Measurements from ENCODE around the gene GRIP2. TPM values are rescaled to one million over a fixed set of nuclear protein-coding genes. Genes with fewer than 3 reads are reported as not detected.

GRIP2 gene
- total and polyA plus RNA-seq, 2 donors (not counting 1 experiment from before 2014, with no cell fraction given), result under 0.01 to 0.87 TPM

DNA sequence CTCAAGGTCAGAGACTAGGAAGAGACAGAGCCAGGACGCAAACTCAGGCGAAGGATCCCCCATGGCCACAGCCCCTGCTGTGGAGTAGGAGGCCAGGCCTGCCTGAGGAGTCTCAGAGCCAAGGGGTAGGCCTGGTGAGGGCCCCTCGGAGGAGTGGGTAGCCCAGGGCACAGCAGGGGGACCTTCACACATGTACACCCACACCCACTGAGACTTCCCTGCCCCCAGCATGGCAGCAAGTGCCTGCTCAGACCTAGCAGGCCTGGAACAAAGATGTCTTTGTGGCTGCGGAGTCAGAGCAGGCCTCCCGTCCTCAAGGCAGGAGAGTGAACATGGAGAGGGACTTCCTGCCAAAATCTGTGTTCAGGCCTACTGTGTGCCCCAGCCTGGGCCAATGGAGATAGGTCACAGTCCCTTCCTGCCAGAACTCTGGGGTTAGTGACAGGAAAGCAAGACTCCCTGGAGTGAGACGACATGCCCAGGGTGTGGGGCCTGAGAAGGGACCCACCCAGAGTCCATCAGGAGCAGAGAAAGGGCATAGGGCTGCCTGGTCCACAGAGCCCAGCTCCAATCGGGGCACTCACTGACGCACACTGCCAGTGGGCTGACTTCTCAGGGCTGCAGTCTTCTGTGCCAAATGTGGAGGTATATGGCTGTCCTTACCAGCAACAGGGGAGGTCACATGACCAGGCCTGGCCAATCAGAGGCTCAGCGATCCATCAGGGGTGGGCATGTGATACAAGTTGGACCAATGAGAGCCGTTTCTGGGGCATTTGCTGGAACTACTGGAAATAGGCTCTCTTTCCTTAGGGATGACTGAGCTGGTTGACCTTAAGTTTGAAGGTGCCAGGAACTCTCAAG is 2.3 kb downstream of the GRIP2 start:
- H3K4me1 ChIP-seq (ENCODE audit: control insufficient read depth, extremely low read depth, insufficient read depth, low read length), result no peaks in the 10 kb centered on the region
- no peak overlapping the region for H3K9ac ChIP-seq (ENCODE audit: insufficient read depth, low read length)
- H3K9me3 ChIP-seq (ENCODE audit: control insufficient read depth, insufficient read depth, low read depth, low read length), result no peaks in the 10 kb centered on the region
- H4K20me1 ChIP-seq (ENCODE audit: control insufficient read depth, extremely low read depth, insufficient read depth, low read length), result no peaks in the 10 kb centered on the region
- no peak overlapping the region for H3K4me2 ChIP-seq (ENCODE audit: extremely low read depth, insufficient read depth, low read length)
- H3K27ac ChIP-seq (ENCODE audit: insufficient read depth, low read length), result no peak overlapping the region
- H2AFZ ChIP-seq (ENCODE audit: low read length), result no peak overlapping the region
- no peaks in the 10 kb centered on the region for H3K36me3 ChIP-seq (ENCODE audit: control insufficient read depth, insufficient read depth, low read length)
- no peaks in the 10 kb centered on the region for H3K79me2 ChIP-seq (ENCODE audit: control insufficient read depth, insufficient read depth, low read length)
- no peak overlapping the region for H3K4me3 ChIP-seq (replicated peaks in 1 of 4; ENCODE audit: control extremely low read depth in 1 of 4, insufficient read depth in 1 of 4, low read depth in 3 of 4, low read length in 4 of 4)
- no peak for TF ChIP-seq EZH2 (IDR thresholded peaks at IDR 0.05; ENCODE audit: low read length, missing control alignments)
- TF ChIP-seq, protein P1, sequence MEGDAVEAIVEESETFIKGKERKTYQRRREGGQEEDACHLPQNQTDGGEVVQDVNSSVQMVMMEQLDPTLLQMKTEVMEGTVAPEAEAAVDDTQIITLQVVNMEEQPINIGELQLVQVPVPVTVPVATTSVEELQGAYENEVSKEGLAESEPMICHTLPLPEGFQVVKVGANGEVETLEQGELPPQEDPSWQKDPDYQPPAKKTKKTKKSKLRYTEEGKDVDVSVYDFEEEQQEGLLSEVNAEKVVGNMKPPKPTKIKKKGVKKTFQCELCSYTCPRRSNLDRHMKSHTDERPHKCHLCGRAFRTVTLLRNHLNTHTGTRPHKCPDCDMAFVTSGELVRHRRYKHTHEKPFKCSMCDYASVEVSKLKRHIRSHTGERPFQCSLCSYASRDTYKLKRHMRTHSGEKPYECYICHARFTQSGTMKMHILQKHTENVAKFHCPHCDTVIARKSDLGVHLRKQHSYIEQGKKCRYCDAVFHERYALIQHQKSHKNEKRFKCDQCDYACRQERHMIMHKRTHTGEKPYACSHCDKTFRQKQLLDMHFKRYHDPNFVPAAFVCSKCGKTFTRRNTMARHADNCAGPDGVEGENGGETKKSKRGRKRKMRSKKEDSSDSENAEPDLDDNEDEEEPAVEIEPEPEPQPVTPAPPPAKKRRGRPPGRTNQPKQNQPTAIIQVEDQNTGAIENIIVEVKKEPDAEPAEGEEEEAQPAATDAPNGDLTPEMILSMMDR (conservative IDR thresholded peaks at IDR 0.05 in 1 of 2, IDR thresholded peaks at IDR 0.05 in 1 of 2; ENCODE audit: low read depth in 1 of 2, low read length in 2 of 2), result no peak
- H3K27me3 ChIP-seq (ENCODE audit: control insufficient read depth, insufficient read depth, low read length), result no peaks in the 10 kb centered on the region
- no peak for DNase-seq (ENCODE audit: low read depth in 2 of 2)

DNA sequence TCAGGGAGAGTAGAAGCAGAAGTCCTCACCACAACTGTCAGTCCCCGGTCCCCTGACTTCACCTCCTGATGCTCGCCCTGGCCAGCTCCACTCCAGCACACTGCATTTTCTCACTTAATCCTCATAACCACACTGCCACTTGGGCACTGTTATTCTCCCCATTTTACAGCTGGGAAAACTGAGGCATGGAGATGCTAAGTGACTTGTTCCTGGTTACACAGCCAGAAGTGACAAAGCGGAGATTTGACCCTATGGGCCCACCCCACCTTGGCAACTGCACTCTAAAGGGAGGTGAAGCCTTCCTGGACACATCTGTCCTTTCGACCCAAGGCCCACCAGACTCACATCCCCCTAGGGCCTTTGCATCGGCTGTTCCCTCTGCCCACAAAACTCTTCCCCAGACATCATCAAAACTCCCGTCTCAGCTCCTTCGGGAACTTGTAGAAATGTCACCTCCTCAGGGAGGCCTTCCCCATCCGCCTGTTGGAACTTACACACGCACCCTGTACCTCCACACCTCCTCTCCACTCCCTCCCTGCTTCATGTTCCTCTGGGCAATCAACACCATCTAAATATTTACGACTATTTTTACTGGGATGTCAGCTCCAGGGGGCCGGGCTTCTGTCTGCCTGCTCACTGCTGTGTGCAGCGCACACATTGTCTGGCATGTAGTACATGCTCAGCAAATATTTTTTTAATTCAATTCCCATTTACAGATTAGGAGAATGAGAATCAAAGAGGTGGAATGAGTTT is 3.1 kb downstream of the GRIP2 start:
- DNase-seq (ENCODE audit: low read depth in 2 of 2), result no peak
- no peaks in the 10 kb centered on the region for H3K9me3 ChIP-seq (ENCODE audit: control insufficient read depth, insufficient read depth, low read depth, low read length)
- no peaks in the 10 kb centered on the region for H3K79me2 ChIP-seq (ENCODE audit: control insufficient read depth, insufficient read depth, low read length)
- no peaks in the 10 kb centered on the region for H3K27me3 ChIP-seq (ENCODE audit: control insufficient read depth, insufficient read depth, low read length)
- H3K27ac ChIP-seq (ENCODE audit: insufficient read depth, low read length), result no peak overlapping the region
- no peak overlapping the region for H3K4me3 ChIP-seq (replicated peaks in 1 of 4; ENCODE audit: control extremely low read depth in 1 of 4, insufficient read depth in 1 of 4, low read depth in 3 of 4, low read length in 4 of 4)
- no peak overlapping the region for H2AFZ ChIP-seq (ENCODE audit: low read length)
- H3K9ac ChIP-seq (ENCODE audit: insufficient read depth, low read length), result no peak overlapping the region
- no peaks in the 10 kb centered on the region for H3K4me1 ChIP-seq (ENCODE audit: control insufficient read depth, extremely low read depth, insufficient read depth, low read length)
- H4K20me1 ChIP-seq (ENCODE audit: control insufficient read depth, extremely low read depth, insufficient read depth, low read length), result no peaks in the 10 kb centered on the region
- no peaks in the 10 kb centered on the region for H3K36me3 ChIP-seq (ENCODE audit: control insufficient read depth, insufficient read depth, low read length)
- TF ChIP-seq, protein P1 (conservative IDR thresholded peaks at IDR 0.05 in 1 of 2, IDR thresholded peaks at IDR 0.05 in 1 of 2; ENCODE audit: low read depth in 1 of 2, low read length in 2 of 2), result no peak
- TF ChIP-seq EZH2 (IDR thresholded peaks at IDR 0.05; ENCODE audit: low read length, missing control alignments), result no peak
- no peak overlapping the region for H3K4me2 ChIP-seq (ENCODE audit: extremely low read depth, insufficient read depth, low read length)

DNA sequence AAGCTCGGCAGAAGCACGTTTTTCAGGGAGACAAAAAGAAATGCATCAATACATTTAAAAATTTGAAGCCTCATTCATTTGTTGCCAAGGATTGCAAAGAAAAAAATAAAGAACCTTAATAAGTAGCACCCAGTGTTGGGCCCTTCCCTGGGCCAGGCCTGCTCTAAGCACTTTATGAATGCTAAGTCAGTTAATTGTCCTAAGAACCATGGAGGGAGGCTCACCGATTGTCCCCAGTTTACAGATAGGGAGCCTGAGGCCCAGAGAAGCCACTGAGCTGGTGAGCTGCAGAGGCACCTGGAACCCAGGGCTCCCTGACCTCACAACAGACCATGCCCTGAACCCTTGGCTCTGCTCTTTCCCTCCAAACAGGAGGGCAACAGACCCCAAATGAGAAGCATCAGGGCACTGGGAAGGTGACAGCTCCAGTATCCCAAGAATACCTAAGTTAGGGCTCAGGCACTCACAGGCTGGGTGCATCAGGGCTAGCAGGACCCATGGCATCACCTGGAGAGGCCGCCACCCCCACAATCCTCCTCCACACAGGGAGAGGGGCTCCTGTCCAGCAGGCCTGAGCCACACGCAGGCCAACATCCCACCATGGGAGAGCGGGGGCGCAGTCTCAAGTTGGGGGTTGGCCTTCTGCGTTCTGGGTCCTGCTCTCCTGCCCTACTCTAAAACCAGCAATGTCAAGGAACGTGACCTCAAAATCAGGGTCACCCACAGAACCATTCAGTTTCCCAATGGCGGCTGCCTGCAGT is 3.9 kb downstream of the GRIP2 start:
- no peak for DNase-seq (ENCODE audit: low read depth in 2 of 2)
- Histone ChIP-seq H2AFZ (ENCODE audit: low read length) (no peak overlapping the region), H3K36me3 (ENCODE audit: control insufficient read depth, insufficient read depth, low read length) (no peaks in the 10 kb centered on the region), H3K27ac (ENCODE audit: insufficient read depth, low read length) (no peak overlapping the region), H3K9ac (ENCODE audit: insufficient read depth, low read length) (no peak overlapping the region), H3K4me2 (ENCODE audit: extremely low read depth, insufficient read depth, low read length) (no peak overlapping the region), H3K4me1 (ENCODE audit: control insufficient read depth, extremely low read depth, insufficient read depth, low read length) (no peaks in the 10 kb centered on the region), H3K9me3 (ENCODE audit: control insufficient read depth, insufficient read depth, low read depth, low read length) (no peaks in the 10 kb centered on the region), H3K4me3 (replicated peaks in 1 of 4; ENCODE audit: control extremely low read depth in 1 of 4, insufficient read depth in 1 of 4, low read depth in 3 of 4, low read length in 4 of 4) (no peak overlapping the region), H3K79me2 (ENCODE audit: control insufficient read depth, insufficient read depth, low read length) (no peaks in the 10 kb centered on the region), H4K20me1 (ENCODE audit: control insufficient read depth, extremely low read depth, insufficient read depth, low read length) (no peaks in the 10 kb centered on the region), H3K27me3 (ENCODE audit: control insufficient read depth, insufficient read depth, low read length) (no peaks in the 10 kb centered on the region)
- no peak for TF ChIP-seq EZH2 (IDR thresholded peaks at IDR 0.05; ENCODE audit: low read length, missing control alignments)
- TF ChIP-seq, protein P1 (conservative IDR thresholded peaks at IDR 0.05 in 1 of 2, IDR thresholded peaks at IDR 0.05 in 1 of 2; ENCODE audit: low read depth in 1 of 2, low read length in 2 of 2), result no peak
